CD14-positive monocyte (primary cell): ENCODE results near the gene LRP6. TPM values are rescaled to one million over a fixed set of nuclear protein-coding genes. Genes with fewer than 3 reads are reported as not detected.

Source experiments
- DNase-seq, 3 donors: peaks; one replicate each; pipeline ENCODE4 v3.0.0-alpha.2; 2011 to 2022
- H2AFZ ChIP-seq: 2 replicates; pipeline ENCODE4 v1.6.0; 2012; ENCODE audit warnings: mild to moderate bottlenecking, low read depth, low read length, inconsistent platforms; ENCODE audit not compliant: insufficient read depth, poor library complexity, severe bottlenecking
- H3K27ac ChIP-seq, 2 donors: 1 replicate in 1 of 2; 2 replicates in 1 of 2; pipeline ENCODE4 v1.5.1; 2012 to 2013; ENCODE audit warnings: low read length in 2 of 2, control low read depth in 1 of 2, inconsistent platforms in 1 of 2, low read depth in 1 of 2, mild to moderate bottlenecking in 1 of 2
- H3K27me3 ChIP-seq, 2 donors: one replicate each; pipeline versions ENCODE4 v1.6.0 to v1.6.1; 2011 to 2013; ENCODE audit warnings: low read length in 2 of 2; ENCODE audit not compliant: control insufficient read depth in 2 of 2, insufficient read depth in 2 of 2
- H3K36me3 ChIP-seq, 2 donors: replicated peaks in 1 of 2; 1 replicate in 1 of 2; 2 replicates in 1 of 2; pipeline versions ENCODE4 v1.5.1 to v1.6.1; 2012 to 2013; ENCODE audit warnings: low read length in 2 of 2, control low read depth in 1 of 2, inconsistent platforms in 1 of 2, mild to moderate bottlenecking in 1 of 2; ENCODE audit not compliant: insufficient read depth in 2 of 2, control insufficient read depth in 1 of 2
- H3K4me1 ChIP-seq, 2 donors: 1 replicate in 1 of 2; 2 replicates in 1 of 2; pipeline versions ENCODE4 v1.5.1 to v1.6.1; 2012 to 2013; ENCODE audit warnings: low read length in 2 of 2, control low read depth in 1 of 2, inconsistent platforms in 1 of 2, mild to moderate bottlenecking in 1 of 2, moderate library complexity in 1 of 2; ENCODE audit not compliant: insufficient read depth in 2 of 2, control insufficient read depth in 1 of 2
- H3K4me2 ChIP-seq: replicated peaks from 2 replicates; pipeline ENCODE3; 2012; ENCODE audit warnings: low read length, moderate library complexity, mild to moderate bottlenecking; ENCODE audit not compliant: poor library complexity, severe bottlenecking; ENCODE audit errors: extremely low read depth
- H3K4me3 ChIP-seq, 3 experiments: fragments of 200-600 bp in 1 of 3; sonication (generic) in 1 of 3; replicated peaks in 1 of 3; 1 replicate in 2 of 3; 2 replicates in 1 of 3; pipeline ENCODE4 v1.5.1; 2011 to 2013; ENCODE audit warnings: low read length in 3 of 3, mild to moderate bottlenecking in 3 of 3, control low read depth in 2 of 3, low read depth in 2 of 3, inconsistent platforms in 1 of 3, moderate library complexity in 1 of 3
- H3K79me2 ChIP-seq: 2 replicates; pipeline ENCODE4 v1.6.0; 2012; ENCODE audit warnings: mild to moderate bottlenecking, control low read depth, inconsistent platforms, low read length, moderate library complexity; ENCODE audit not compliant: insufficient read depth
- H3K9ac ChIP-seq: 2 replicates; pipeline ENCODE4 v1.6.0; 2017; ENCODE audit warnings: low read length, mild to moderate bottlenecking; ENCODE audit not compliant: insufficient read depth, poor library complexity, severe bottlenecking
- H3K9me3 ChIP-seq, 2 donors: replicated peaks in 1 of 2; 1 replicate in 1 of 2; 2 replicates in 1 of 2; pipeline versions ENCODE4 v1.5.1 to v1.6.1; 2012 to 2013; ENCODE audit warnings: low read length in 2 of 2, control low read depth in 1 of 2; ENCODE audit not compliant: control insufficient read depth in 1 of 2, insufficient read depth in 1 of 2
- H4K20me1 ChIP-seq: 2 replicates; pipeline ENCODE4 v1.6.0; 2012; ENCODE audit warnings: mild to moderate bottlenecking, low read length, control low read depth, moderate library complexity; ENCODE audit not compliant: insufficient read depth
- H3K27ac Mint-ChIP-seq, 7 donors: one replicate each; pipeline ENCODE4 v1.8.0; 2020; ENCODE audit warnings: mild to moderate bottlenecking in 7 of 7, mixed read lengths in 7 of 7, moderate library complexity in 6 of 7, inconsistent platforms in 2 of 7
- H3K27me3 Mint-ChIP-seq, 3 donors: one replicate each; pipeline ENCODE4 v1.8.0; 2021 to 2022; ENCODE audit warnings: low read depth in 3 of 3, mild to moderate bottlenecking in 3 of 3, mixed read lengths in 3 of 3, moderate library complexity in 3 of 3, inconsistent platforms in 1 of 3
- H3K36me3 Mint-ChIP-seq, 2 donors: one replicate each; pipeline ENCODE4 v1.8.0; 2020; ENCODE audit warnings: mixed read lengths in 2 of 2, inconsistent platforms in 1 of 2, mild to moderate bottlenecking in 1 of 2
- H3K4me1 Mint-ChIP-seq: one replicate; pipeline ENCODE4 v1.8.0; 2020; ENCODE audit warnings: mild to moderate bottlenecking, mixed read lengths
- H3K4me3 Mint-ChIP-seq, 2 donors: one replicate each; pipeline ENCODE4 v1.8.0; 2020; ENCODE audit warnings: mild to moderate bottlenecking in 2 of 2, mixed read lengths in 2 of 2, moderate library complexity in 1 of 2
- H3K9me3 Mint-ChIP-seq, 7 donors: one replicate each; pipeline ENCODE4 v1.8.0; 2020 to 2022; ENCODE audit warnings: mixed read lengths in 7 of 7, mild to moderate bottlenecking in 6 of 7, moderate library complexity in 6 of 7, inconsistent platforms in 2 of 7
- WGBS: methylation state at CpG from one replicate; pipeline ENCODE4 v1.1.5; 2013; ENCODE audit warnings: missing lambda C conversion rate; ENCODE audit not compliant: insufficient coverage; 5-methylcytosine and 5-hydroxymethylcytosine counted together
- intact Hi-C, 2 donors: fragments of 100-400 bp; cut with micrococcal nuclease; formaldehyde crosslinking; loops; one replicate each; pipeline versions ENCODE4 v1.15.0 to v1.15.1; 2023
- polyA plus RNA-seq, 3 donors: library from polyadenylated mRNA; depleted of rRNA in 1 of 3; unstranded in 2 of 3; stranded (reverse) in 1 of 3; fragments of 300-500 nt in 2 of 3; fragments of >200 nt in 1 of 3; fragmentation: Illumina TruSeq in 2 of 3; gene quantifications; 1 replicate in 2 of 3; 2 replicates in 1 of 3; pipeline ENCODE4 v1.2.3, GENCODE V29; 2012 to 2021
- TF ChIP-seq, protein P1 (sequence below): fragments of 200-600 bp; IDR thresholded peaks from one replicate; pipeline ENCODE4 v1.8.0; 2022; ENCODE audit warnings: antibody characterized with exemption, mild to moderate bottlenecking

LRP6 gene
- polyA plus RNA-seq, 3 donors = 0.08 TPM; not detected in 2

DNA sequence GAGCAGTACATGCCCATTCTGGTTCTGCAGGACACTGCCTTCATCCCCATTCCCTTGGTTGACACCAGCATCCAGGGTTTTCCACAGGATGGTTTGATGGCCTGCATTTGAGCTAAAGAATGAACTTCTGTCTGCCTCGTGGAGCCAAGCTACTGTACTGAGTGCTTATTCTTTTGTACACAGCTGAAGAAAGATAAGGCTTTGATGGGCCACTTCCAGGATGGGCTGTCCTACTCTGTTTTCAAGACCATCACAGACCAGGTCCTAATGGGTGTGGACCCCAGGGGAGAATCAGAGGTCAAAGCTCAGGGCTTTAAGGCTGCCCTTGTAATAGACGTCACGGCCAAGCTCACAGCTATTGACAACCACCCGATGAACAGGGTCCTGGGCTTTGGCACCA lies 172.4 kb downstream of the LRP6 start:
- no peak overlapping the region for H2AFZ ChIP-seq
- 100% methylated on average over 4 of the region's 4 CpGs for WGBS
- no peaks in the 10 kb centered on the region for H4K20me1 ChIP-seq
- no peak for DNase-seq
- no peak overlapping the region for H3K27ac ChIP-seq
- no peaks in the 10 kb centered on the region for H3K36me3 ChIP-seq
- H3K9ac ChIP-seq = no peak overlapping the region
- TF ChIP-seq, protein P1, sequence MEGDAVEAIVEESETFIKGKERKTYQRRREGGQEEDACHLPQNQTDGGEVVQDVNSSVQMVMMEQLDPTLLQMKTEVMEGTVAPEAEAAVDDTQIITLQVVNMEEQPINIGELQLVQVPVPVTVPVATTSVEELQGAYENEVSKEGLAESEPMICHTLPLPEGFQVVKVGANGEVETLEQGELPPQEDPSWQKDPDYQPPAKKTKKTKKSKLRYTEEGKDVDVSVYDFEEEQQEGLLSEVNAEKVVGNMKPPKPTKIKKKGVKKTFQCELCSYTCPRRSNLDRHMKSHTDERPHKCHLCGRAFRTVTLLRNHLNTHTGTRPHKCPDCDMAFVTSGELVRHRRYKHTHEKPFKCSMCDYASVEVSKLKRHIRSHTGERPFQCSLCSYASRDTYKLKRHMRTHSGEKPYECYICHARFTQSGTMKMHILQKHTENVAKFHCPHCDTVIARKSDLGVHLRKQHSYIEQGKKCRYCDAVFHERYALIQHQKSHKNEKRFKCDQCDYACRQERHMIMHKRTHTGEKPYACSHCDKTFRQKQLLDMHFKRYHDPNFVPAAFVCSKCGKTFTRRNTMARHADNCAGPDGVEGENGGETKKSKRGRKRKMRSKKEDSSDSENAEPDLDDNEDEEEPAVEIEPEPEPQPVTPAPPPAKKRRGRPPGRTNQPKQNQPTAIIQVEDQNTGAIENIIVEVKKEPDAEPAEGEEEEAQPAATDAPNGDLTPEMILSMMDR = no peak
- intact Hi-C loops = no loop called here
- no peaks in the 10 kb centered on the region for H3K36me3 Mint-ChIP-seq
- peaks cover 0 to 2% (median 0%) of the 10 kb centered on the region in 7 donors for H3K9me3 Mint-ChIP-seq
- H3K4me2 ChIP-seq = no peak overlapping the region
- H3K79me2 ChIP-seq = no peaks in the 10 kb centered on the region
- no peaks in the 10 kb centered on the region for H3K9me3 ChIP-seq
- no peak overlapping the region for H3K4me3 ChIP-seq
- H3K27me3 Mint-ChIP-seq = peaks cover 2 to 6% (median 5%) of the 10 kb centered on the region in 3 donors
- no peak overlapping the region for H3K4me3 Mint-ChIP-seq
- H3K4me1 Mint-ChIP-seq = no peaks in the 10 kb centered on the region
- no peaks in the 10 kb centered on the region for H3K27me3 ChIP-seq
- no peak overlapping the region for H3K27ac Mint-ChIP-seq
- no peaks in the 10 kb centered on the region for H3K4me1 ChIP-seq

DNA sequence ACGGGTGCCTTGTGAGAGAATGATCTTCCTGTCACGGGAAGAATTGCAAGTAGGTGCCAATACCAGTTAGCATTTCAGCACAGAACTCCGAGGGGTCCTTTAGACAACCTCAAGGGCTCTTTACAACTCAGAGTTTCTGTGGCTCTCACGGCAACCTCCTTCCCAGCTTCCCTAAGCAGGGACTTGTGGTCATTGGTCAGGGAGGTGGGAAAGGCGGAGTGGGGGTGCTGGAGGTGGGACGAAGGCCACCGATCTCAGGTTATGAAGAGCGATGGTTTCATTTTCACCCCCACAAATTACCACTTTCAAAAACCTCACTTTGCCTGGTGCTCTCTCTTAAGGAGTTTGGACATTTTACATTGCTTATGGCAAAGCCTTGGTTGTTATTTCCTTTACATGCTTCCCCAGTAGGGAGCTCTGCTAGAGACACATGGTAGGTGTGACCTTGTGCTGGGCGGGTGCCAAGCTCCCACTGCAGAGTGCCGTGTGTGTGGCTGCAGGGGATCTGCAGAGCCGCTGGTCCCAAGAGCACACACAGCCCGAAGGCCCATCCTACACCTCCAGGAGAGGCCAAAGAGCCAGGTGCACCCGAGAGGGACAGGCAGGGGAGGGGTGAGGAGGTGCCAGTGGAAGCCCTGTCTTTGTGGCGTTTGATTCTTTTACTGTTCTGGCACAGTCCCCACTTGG lies 174.7 kb downstream of the LRP6 start:
- Histone ChIP-seq H4K20me1 (no peaks in the 10 kb centered on the region), H3K9me3 (no peaks in the 10 kb centered on the region), H3K4me1 (no peaks in the 10 kb centered on the region), H3K4me2 (no peak overlapping the region), H3K27me3 (no peaks in the 10 kb centered on the region), H3K27ac (no peak overlapping the region), H3K9ac (no peak overlapping the region), H3K36me3 (no peaks in the 10 kb centered on the region), H3K4me3 (no peak overlapping the region), H3K79me2 (no peaks in the 10 kb centered on the region), H2AFZ (no peak overlapping the region)
- TF ChIP-seq, protein P1 = no peak
- 90% methylated on average over 3 of the region's 14 CpGs for WGBS
- no peak overlapping the region for H3K4me3 Mint-ChIP-seq
- H3K27me3 Mint-ChIP-seq = peaks cover 2 to 10% (median 7%) of the 10 kb centered on the region in 3 donors
- H3K4me1 Mint-ChIP-seq = no peaks in the 10 kb centered on the region
- no peak overlapping the region for H3K27ac Mint-ChIP-seq
- DNase-seq = no peak
- intact Hi-C loops = no loop called here
- H3K9me3 Mint-ChIP-seq = peaks cover 0 to 2% (median 0%) of the 10 kb centered on the region in 7 donors
- no peaks in the 10 kb centered on the region for H3K36me3 Mint-ChIP-seq
